Right ventricle myocardium superior (tissue), 1 donor: ENCODE results near the gene FTH1. TPM values are rescaled to one million over a fixed set of nuclear protein-coding genes. Genes with fewer than 3 reads are reported as not detected.
"Not testable (repeated sequence)": the region's sequence is repeated elsewhere in the genome, so short reads cannot be mapped to it uniquely, and the experiment has no call there.

Experiments
- ATAC-seq: fragments of 200-7000 bp; cut with Tn5 transposase; one replicate; pipeline ENCODE4 v1.9.1; 2020; ENCODE audit warnings: mild to moderate bottlenecking; ENCODE audit not compliant: poor library complexity
- DNase-seq: peaks from one replicate; pipeline ENCODE4 v3.0.0-alpha.2; 2020
- intact Hi-C: fragments of 100-400 bp; cut with DNase I; formaldehyde crosslinking; loops from one replicate; pipeline ENCODE4 v1.11.2; 2022
- long read RNA-seq: library from polyadenylated mRNA; unstranded; transcript quantifications from one replicate; pipeline ENCODE4 v2.0.0, GENCODE V29; 2021
- total RNA-seq: library from RNA; stranded (reverse); fragmentation: NEBNext Ultra II Directional; extraction: Animal tissue kit (Norgen Biotek cat#: 25700); gene quantifications from one replicate; pipeline ENCODE4 v1.2.1, GENCODE V29; 2021
- donor health status: DM: no; HTN: yes; CAD: no; lungs with severe emphysema.

FTH1 gene
- 2,228 TPM for total RNA-seq
- long read RNA-seq, transcript FTH1-201 (4 exons, 1,229 nt) = major isoform, 1,861 of 1,894 reads
- long read RNA-seq, partial matches to known transcripts = 20 of 1,894 reads
- long read RNA-seq, other reads (novel, unspliced or antisense) = 6 of 1,894 reads

DNA sequence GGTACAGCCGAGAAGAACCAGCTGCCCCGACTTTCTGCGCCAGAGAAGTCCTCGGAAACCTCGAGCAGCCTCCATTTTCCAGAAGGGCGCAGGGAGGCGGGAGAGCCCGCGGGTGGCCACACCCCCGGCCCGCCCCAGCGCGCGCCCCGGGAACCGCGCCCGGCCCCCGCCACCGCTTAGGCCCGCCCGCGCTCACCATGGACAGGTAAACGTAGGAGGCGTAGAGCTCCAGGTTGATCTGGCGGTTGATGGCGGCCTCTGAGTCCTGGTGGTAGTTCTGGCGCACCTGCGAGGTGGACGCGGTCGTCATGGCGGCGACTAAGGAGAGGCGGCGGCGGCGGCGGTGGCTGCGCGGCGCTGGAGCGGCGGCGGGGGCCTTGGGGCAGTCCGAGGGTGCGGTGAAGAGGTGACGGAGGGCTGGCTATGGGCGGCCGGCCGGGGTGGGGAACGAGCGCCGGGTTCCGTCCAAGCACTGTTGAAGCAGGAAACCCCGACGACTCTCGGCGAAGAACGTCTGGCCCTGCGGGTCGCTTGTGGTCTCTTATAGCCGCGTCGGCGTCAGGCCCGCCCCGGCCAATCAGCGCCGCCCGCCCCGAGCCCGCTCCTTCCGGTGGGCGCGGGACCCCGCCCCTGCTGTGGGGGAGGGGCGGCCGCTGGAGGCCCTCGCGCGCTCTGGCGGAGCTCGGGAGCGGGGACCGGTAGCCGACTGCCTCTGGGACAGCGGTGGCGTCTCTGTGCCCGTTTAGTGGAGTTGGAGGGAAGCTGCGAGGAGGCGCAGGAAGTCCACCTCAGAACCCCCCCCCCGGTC is at the start of gene FTH1:
Gene FTH1, minus strand, starts transcription at position 519 of the 808 bp plus-strand sequence. Its CDS starts 209 bp downstream, at position 310.
- intact Hi-C loops = no loop called here
- ATAC-seq (peak; percentile 86), DNase-seq (peak; percentile 95)

DNA sequence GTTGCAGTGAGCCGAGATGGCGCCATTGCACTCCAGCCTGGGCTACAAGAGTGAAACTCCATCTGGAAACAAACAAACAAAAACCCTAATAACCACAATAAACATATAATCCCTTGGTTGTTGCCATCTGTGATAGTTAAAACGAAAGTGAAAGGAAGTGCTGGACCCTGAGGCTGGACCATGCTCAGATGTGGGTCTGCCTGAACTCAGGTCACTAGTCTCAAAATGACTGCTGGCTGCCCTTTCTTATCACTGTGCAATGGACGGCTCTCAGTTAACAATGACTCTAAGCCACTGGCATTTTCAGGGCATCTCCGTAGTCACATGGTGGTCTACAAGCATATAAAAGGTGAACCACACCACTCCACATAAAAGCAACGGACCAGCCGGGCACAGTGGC is 48.2 kb upstream of the FTH1 start:
- intact Hi-C loops = no loop called here
- DNase-seq = no peak
- ATAC-seq = no peak

DNA sequence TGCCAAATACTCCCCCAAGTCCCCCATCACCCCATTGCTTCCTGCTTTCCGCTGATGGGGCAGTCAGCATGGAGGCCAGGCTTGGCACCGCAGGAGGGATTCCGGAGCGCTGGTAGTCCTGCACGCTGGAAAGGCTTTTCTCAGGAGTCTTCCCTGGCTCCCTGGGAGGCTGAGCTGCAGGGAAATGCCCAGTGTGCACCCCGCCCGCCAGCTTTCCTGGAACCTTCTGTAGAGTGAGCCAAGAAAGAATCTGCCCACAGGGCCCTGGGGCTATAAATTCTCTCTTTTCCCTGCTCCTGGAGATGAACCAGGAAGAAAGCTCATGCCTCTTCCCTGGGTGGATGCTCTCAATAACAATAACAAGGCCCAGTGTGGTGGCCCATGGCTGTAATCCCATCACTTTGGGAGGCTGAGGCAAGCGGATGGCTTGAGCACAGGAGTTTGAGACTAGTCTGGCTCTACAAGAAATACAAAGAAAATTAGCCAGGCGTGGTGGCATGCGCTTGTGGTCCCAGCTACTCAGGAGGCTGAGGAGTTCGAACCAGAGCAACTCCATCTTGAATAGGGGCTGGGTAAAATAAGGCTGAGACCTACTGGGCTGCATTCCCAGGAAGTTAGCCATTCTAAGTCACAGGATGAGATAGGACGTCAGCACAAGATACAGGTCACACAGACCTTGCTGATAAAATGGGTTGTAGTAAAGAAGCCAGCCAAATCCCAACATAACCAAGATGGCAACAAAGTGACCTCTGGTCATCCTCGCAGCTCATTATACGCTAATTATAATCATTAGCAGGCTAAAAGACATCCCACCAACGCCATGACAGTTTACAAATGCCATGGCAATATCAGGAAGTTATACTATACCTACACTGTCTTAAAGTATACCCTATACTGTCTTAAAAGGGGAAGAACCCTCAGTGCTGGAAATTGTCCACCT is 46.4 kb upstream of the FTH1 start:
- DNase-seq (no peak), ATAC-seq (no peak)
- intact Hi-C loops = no loop called here

DNA sequence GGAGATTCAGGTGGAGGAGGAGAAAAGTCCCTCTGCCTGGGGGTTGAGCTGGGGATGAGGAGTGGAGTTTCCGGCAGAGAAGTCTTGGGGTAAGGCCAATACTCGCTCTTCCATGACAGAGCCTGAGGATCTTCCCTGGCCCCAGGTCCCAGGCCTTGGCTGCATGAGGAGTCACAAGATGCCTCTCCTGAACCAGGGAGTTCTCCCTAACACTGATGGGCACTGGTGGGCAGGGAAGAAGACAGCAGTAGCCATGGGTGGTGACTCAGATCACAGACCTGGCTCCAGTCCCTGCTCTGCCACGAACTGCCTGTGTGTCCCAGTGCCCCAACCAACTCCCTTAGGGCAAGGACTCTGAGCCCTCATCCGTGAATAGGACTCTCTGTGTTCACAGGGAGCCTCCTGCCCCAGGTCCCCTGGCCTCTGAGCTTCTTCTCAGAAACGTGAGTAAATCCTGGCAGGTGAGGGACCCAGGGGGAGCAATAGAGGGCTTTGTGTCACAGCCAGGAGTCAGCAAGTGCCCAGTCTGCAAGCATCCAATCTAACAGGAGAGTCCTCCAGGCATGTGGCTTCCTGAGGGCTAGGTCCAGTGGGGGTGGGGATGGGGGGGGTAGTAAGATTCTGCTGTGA is 45.5 kb upstream of the FTH1 start:
- intact Hi-C loops = no loop called here
- no peak for ATAC-seq

DNA sequence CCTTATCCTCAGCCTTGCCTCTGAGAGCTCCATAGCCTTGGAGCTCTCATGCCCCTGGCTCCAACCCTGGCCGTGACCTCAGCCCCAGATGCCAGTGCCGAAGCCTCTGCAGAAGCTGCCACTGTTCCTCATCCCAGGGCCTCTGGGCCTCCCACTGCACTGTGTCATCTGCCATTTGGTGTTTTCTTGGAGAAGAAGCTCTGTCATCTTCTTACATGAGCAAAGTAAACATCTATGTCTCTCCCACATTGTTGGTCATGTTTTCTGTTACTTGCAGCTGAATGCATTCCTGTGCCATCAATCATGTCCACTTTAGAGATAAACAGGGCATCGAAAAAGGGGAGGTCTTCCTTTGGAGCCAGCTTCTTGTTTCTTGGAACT is 45.0 kb upstream of the FTH1 start:
- ATAC-seq = no peak
- no peak for DNase-seq
- intact Hi-C loops = no loop called here

More for the DNA sequence above, 45.5 kb upstream of the FTH1 start:
- no peak for DNase-seq

DNA sequence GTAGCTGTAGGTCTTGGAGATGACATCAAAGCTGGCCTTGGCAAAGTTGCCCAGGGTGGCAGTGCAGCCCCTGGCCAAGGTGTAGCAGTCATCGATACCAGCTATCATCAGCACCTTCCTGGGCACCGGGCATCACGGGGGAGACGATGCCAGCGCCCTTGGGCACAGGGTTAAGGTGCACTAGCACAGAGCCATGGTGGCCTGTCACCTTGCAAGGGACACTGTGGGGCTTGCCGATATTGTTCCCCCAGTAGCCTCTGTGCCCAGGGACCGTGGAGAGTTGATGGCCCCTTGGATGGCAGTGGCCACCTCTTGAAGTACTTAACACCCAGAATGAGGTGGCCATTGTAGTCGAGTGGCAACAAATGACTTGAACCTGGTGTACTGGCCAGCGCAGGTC is 44.4 kb upstream of the FTH1 start:
- ATAC-seq = no peak
- intact Hi-C loops = no loop called here
- DNase-seq = no peak

DNA sequence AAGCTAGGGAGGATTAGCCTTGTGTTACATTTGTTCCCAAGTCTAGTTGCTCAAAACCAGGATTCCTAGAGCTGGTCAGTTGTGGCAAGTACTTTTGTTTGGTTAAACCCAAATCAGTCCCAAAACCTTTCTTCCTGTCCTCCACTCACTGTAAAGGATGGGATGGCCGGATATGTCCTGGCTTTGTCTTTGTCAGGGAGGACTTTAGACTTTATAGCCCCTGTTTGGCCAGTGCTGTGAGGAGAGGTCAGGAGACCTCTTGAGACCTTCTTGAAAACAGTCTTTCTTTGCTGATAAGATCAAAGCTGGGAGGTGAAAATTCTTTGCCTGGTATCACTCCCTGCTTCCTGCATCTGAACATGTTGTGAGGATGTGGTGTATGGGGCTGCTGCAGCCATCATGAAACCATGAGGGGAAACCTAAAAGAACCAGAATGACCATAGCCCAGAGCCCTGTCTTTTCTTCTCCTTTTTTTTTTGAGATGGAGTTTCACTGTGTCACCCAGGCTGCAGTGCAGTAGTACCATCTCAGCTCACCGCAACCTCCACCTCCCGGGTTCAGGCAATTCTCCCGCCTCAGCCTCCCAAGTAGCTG is 43.6 kb upstream of the FTH1 start:
- intact Hi-C loops = no loop called here

DNA sequence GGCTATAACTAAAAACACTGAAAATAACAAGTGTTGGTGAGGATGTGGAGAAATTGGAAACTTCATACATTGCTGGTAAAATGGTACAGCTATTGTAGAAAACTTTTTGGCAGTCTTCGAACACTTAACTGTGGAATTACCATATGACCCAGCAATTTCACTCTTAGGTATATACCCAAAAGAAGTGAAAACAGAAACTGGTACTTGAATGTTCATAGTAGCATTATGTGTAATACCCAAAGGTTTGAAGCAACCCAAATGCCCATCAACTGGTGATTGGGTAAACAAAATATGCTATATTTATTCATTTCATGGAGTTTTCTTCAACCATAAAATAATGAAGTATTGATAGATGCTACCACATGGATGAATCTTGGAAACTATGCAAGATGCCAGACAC is 40.8 kb upstream of the FTH1 start:
- intact Hi-C loops = no loop called here
- no peak for ATAC-seq

More for the DNA sequence above, 43.6 kb upstream of the FTH1 start:
- DNase-seq = no peak
- ATAC-seq = no peak

DNA sequence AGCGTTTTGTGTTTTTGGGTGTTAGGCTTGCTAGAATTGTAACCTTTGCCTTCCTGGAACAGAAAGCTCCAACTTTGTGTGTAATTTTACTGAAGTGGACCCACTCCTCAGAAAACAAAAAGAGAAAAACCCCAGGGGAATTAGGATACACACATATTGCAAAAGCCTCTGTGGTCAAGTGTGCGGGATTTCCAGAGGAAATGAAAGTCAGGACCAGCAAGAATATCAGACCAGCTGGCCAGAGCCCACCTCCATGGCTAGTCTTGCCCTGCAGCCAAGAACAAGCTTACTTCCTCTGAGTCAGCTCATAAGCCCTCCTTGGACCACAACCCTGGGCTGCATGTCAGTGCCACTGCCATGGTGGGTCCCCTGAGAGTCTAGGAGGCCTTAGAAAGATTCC is 37.0 kb upstream of the FTH1 start:
- DNase-seq (peak; percentile 58), ATAC-seq (peak; percentile 57)
- intact Hi-C loops = no loop called here

More for the DNA sequence above, 40.8 kb upstream of the FTH1 start:
- no peak for DNase-seq

DNA sequence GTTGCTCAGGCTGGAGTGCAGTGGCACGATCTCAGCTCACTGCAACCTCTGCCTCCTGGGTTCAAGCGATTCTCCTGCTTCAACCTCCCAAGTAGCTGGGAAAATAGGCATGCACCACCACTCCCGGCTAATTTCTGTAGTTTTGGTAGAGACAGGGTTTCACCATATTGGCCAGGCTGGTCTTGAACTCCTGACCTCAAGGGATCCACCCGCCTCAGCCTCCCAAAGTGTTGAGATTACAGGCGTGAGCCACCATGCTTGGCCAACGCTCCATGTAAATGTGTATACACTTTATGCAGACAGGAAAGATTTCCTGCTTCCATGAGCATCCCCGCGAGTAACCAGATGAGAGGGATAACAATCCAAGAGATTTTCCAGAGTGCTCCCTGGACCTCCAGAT is 34.8 kb upstream of the FTH1 start:
- DNase-seq, intact Hi-C loops, ATAC-seq: not testable (repeated sequence)

DNA sequence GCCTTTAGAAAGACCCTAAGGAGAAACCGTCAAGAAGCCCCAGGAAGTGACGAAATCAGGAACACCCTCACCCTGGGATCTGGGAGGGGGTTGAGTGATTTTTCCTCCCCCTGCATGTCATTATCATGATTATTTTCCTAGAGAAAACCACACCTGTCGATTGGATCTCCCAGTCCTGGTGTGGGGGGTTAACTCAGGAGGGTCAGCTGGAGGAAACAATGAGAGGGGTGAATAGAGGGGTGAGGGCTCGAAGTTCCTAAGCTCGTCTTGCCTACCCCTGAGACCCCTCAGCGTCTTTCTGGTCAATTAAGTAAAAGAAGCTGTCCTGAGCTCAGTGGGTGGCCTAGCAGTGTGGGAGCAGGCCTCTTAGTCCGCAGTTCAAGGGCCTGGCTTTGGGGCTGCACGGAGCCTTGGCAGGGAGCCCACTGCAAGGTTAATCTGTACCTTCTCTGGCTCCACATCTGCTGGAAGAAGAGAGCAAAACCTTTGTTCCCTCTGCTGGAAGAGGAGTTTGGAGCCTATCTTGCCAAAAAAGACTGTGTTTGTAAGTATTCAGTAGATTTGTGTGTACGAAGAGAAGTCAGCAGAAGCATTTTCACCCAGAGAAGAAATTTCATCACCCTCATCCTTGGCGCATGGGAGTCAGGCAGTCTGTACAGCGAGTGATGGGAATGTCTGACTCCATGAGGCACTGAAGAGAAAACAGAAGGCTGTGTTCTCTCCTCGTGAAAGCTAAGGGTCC is 34.2 kb upstream of the FTH1 start:
- intact Hi-C loops = no loop called here
- ATAC-seq (peak; percentile 77), DNase-seq (no peak)

DNA sequence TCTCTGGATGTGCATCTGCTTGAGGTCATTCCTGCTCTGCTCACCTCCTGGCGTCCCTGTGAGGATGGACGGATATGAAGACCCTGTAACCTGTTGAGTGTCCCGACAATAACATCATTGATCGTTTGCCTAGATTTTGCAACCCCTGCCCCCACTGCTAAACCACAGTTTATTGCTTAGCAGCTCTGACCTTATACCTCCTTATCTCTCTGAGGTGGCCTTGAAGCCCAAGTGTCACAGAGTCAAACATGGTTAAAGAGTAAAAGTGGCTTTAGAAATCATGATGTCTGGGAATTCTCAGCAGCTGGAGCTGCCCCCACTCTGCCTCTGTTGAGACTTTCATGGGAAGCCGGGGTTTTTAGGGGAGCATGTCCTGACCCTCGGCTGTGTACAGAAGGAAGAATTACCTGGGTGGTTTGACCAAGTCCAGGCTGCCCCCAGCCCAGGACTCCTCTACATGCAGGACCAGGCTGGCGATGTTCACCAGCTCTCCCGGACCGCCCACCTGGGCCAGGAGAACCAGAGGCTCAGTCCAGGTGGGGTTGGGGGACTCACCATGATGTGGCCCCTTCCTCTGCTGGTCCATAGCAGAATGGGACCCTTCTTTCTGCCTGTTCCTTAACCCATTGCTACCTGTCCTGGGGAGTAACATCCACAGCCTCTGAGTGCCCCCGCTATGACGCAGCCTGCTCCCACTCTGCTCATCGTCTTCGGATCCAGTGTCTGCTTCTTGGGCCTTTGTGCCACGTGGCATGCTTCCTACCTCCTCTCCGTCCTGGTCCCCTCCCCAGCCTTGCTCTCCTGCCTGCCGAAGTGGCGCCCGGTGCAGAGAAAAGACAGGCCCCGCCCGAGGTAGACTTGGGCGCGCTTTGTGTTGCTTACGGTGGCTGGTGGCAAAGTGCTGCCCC is 33.4 kb upstream of the FTH1 start:
- no peak for ATAC-seq

DNA sequence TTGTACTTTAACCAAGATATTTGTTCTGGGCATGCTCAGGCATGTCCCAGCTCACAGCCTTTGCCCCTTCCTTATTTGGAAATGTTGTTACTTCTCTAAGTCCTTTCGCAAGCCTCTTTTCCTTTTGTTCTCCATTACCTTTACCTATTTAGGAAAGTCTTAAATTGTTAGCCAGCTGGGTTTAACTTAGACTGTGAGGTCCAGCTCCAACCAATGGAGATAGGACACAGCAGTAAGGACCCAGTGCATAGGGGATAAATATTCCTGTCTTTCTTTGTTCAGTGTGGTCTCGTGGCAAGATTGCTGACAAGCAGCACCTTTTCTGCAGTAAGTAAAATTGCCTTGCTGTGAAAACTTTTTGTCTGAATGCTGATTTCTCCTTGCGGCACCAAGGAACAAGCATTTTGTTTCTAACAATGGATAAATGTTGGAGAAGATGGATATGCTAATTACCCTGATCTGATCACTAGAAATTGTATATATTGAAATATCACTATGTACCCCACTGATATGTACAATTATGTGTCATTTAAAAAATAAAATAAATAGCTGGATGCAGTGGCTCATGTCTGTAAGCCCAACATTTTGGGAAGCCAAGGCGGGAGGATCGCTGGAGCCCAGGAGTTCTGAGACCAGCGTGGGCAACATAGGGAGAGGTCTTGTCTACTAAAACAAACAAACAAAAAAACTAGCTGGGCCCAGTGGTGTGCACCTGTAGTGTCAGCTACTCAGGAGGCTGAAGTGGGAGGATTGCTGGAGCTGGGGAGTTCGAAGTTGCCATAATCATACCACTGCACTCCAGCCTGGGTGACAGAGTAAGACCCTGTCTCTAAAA is 31.9 kb upstream of the FTH1 start:
- DNase-seq (no peak), ATAC-seq (no peak)
- intact Hi-C loops = no loop called here

More for the DNA sequence above, 33.4 kb upstream of the FTH1 start:
- no peak for DNase-seq
- intact Hi-C loops = no loop called here

DNA sequence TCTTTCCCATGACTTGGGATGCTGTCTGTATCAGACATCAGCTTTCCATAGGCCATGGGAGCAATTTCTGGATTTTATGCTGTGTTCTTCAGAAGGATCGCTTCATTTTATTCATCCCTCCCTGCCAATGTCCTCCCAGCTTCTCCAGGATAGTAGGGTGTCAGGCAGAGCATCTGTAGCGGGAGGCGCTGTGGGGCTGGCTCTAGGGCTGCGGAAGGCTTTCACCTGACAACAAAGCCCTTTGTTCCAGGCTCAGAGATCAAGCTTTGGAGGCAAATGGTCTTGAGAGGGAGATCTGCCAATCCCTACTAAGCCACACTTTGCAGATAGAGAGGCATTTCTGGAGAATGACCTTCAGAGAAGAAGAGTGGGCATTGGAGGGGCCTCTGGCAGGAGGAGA is 29.5 kb upstream of the FTH1 start:
- ATAC-seq = no peak
- DNase-seq = no peak
- intact Hi-C loops = no loop called here

DNA sequence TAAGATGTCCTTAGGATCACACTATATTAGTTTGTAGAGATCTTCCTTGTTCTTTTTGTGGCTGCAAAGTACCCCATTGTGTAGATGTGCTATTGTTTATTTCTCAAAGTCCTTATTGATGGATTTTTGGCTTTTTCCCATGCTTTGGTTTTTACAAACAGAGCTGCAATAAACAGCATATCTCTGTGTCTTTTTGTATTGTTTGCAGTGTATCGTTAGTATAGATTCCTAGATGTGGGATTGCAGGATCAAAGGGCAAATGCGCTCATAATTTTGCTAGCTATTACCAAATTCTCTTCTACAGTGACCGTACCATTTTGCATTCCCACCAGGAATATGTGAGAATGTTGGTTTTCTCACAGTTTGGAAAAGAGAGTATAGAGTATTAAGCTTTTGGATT is 27.5 kb upstream of the FTH1 start:
- DNase-seq (no peak), ATAC-seq (no peak)
- intact Hi-C loops = no loop called here

DNA sequence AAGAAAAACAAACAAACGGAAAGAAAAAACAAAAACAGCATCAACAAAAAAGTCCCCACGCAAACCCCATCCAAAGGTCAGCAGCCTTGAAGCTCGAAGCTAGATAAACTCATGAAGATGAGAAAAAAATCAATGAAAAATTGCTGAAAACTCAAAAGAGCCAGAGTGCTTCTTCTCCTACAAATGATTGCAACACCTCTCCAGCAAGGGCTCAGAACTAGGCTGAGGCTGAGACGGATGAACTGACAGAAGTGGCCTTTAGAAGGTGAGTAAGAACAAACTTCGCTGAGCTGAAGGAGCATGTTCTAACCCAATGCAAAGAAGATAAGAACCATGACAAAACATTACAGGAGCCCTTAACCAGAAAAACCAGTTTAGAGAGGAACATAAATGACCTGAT is 18.4 kb upstream of the FTH1 start:
- no peak for ATAC-seq
- no peak for DNase-seq
- intact Hi-C loops = no loop called here
